GM18502 (cell line): ENCODE measurements around the gene CPXM1.
"Not testable (repeated sequence)": the region's sequence is repeated elsewhere in the genome, so short reads cannot be mapped to it uniquely, and the experiment has no call there.

ENCODE experiments used
- ATAC-seq: cut with Tn5 transposase; IDR thresholded peaks from one replicate; pipeline ENCODE4 v1.9.1; 2021; ENCODE audit warnings: mild to moderate bottlenecking; ENCODE audit not compliant: unreplicated experiment, poor library complexity

Gene CPXM1

DNA sequence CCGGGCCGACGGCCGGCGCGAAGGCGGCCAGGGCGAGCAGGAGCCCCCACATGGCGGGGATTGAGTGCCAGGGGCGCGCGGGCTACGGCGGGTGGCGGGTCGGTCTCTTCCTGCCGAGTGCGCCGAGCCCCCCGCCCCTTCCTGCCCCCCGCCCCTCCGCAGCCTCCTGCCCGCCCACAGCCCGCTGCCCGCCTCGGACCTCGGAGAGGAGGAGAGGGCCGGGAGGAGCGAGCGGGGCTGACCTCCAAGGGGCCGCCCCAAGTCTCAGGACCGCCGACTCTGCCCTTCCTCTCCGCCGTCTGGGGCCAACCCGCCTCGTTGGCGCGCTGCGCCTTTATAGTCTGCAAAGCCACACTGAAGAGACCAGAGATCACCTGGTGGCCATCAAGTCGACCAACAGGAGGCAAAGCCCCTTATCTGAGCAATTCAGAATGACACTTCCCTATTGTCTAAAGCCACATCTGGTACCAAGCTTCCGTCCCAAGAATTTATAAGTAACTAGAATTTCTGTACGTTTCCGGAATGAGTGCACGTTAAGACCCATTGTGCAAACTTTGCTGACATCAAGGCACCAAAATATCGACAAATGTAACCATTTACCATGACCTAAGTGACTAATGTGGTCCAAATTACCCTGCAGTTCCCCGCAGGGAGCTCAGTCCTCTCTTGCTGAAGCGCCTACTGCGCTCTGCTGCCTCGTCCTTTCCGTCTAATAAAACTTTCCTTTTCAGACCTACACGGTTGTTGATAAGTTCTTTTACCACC is at the start of gene CPXM1:
TSS of gene CPXM1 (minus strand) at position 107 of the 765 bp plus-strand sequence. CDS start at position 52, 55 bp downstream.
- ATAC-seq, result no peak

DNA sequence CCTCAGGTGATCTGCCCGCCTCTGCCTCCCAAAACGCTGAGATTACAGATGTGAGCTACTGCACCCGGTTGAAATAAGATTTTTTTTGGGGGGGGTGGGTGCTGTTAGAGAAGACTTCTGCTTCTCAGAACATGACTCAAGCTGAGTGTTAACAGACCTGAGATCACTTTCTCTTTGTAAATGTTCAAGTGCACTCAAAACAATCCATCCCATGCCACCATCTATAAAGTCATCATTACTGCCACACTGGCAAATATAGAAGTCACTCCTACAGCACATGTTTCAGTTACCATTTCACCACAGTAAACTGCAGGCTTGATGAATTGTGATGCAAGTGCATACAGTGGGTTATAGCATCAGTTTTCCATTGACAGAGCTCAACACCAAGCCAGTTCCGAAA is 49.1 kb upstream of the CPXM1 start:
- ATAC-seq, result no peak

- ATAC-seq, result no peak
These were observed 47.4 kb upstream of the CPXM1 start for GRCh38 chr20:2847802-2848201.

- no peak for ATAC-seq
These were observed 46.3 kb upstream of the CPXM1 start for GRCh38 chr20:2846698-2847097.

DNA sequence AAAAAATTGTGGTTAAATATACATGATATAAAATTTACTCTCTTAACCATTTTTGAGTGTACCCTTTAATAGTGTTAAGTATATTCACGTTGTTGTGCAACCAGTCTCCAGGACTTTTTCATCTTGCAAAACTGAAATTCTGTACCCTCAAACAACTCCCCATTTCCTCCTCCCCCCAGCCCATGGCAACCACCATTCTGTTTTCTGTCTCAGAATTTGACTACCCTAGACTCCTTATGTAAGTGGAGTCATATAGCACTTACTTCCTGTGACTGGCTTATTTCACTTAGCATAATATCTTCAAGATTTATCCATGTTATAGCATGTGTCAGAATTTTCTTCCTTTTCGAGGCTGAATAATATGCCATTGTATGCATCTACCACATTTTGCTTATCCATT is 45.2 kb upstream of the CPXM1 start:
- no peak for ATAC-seq

DNA sequence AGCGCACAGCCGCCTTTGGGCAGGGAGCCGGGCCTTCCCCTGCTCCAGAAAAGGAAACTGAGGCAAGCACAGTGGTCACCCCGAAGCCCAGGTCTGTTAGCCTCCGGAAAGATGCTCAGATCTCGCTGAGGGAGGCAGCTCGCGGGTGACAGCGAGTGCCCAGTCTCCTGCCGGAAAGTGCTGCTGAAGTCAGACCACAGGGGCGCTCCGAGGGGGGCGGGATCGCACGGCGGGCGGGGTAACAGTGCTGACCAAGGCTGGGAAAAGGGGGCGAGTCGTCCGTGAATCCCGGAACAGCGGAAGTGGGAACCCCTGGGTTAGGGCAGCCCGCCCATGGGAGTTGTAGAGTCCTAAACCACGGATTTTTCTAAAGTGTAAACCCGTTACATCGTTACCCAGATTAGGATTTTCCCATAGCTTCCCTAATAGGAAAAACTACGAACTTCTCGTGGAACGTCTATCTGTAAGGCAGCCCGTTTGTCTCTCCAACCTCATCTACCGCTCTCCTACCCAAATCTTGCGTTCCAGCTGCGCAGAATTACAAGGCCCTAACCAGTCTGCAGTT is 40.6 kb upstream of the CPXM1 start:
- ATAC-seq, result peak; percentile 31

GRCh38 chr20:2840138-2840966 is 39.9 kb upstream of the CPXM1 start, which contains the start of the genes PCED1A and VPS16:
PCED1A (minus strand) TSS chr20:2840655; CDS start chr20:2839912, 743 bp downstream.
VPS16 (plus strand) TSS chr20:2840745; CDS start chr20:2840775, 30 bp downstream.
- ATAC-seq, result peak; percentile 98

- no peak for ATAC-seq
These were observed 39.3 kb upstream of the CPXM1 start for GRCh38 chr20:2839732-2840137.

GRCh38 chr20:2838847-2839671 is 38.6 kb upstream of the CPXM1 start:
- ATAC-seq, result no peak

GRCh38 chr20:2838170-2838797 is 37.9 kb upstream of the CPXM1 start:
- no peak for ATAC-seq

DNA sequence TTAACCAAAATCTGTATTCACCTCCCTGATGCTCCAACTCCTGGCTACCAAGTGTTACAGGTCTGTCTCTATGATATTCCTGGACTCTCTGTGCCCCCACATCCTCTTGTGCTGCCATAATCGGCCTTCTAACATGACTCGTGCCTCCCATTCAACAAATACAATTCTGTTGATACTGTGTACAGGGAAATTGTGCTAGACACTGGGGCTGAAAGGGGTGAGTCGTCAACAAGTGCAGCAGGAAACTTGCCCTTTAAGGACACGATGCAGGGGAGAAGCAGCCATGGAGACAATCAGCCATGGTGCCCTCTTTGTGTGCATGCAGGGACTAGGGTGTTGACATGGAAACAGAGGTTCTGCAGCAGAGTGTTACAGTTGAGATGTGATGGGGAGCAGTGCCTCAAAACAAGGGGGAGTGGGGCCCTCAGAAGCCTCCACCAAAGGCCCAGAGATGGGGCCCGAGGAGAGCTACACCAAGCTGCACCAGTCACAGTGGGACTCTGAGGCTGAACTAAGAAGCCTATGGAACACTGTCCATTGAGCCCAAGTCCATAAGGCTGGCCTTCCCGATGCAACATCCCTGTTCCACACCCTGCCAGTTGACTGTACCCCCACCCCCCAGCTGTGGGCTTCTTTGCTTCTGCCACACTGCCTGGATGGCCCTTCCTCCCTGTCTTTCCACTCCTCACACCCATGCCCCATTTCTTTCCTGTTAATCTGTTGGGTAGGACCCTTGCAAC is 37.0 kb upstream of the CPXM1 start:
- ATAC-seq, result no peak

- ATAC-seq, result no peak
These were observed 35.6 kb upstream of the CPXM1 start for GRCh38 chr20:2836035-2836434.

- ATAC-seq, result no peak
These were observed 34.9 kb upstream of the CPXM1 start for GRCh38 chr20:2835331-2835796.

DNA sequence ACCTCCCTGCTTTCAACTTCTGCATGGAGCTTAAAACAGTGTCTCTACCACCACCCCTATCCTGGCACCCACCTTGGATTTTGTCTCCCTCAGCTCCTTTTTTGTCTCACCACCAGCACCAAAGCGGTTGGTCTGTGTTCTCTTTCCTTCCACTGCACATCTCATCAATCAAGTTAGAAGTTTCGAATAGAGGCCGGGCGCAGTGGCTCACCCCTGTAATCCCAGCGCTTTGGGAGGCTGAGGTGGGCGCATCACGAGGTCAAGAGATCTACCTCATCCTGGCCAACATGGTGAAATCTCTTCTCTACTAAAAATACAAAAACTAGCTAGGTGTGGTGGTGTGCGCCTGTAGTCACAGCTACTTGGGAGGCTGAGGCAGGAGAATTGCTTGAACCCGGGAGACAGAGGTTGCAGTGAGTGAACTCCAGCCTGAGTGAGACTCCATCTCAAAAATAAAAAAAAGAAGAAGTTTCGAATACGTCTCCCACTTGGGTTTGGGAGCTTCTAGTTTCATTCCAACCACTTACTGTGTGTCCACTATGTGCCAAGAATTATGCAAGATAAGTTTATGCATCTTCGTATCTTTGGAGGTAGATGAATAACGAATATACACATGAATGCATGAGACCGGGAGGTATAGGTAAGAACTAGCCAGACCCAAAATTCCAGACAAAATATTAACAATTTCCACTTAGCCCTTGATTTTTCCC is 34.1 kb upstream of the CPXM1 start:
- ATAC-seq, result no peak

DNA sequence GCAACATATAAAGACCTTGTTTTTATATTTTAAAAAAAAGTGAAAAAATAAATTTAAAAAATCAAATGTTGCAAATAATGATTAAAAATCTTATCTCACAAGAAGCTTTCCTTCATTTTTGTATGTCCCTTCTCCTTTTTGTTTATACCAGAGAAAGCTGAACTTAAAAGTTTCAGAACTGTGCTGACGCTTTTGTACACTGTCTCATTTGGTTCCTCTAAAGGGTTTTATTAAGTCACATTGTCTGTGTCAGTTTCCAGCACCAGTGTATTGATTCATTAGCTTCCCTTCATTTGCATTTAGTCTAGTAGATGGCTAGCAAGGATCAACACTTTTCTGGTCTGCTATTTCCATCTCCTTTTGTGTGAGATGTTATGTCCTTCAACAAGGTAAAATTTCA is 33.3 kb upstream of the CPXM1 start:
- no peak for ATAC-seq

- ATAC-seq, result not testable (repeated sequence)
These were observed 30.8 kb upstream of the CPXM1 start for GRCh38 chr20:2831206-2831605.

- ATAC-seq, result no peak
These were observed 28.9 kb upstream of the CPXM1 start for GRCh38 chr20:2829376-2829775.

- no peak for ATAC-seq
These were observed 26.2 kb upstream of the CPXM1 start for GRCh38 chr20:2826655-2827054.
